ENCODE measurements around the gene KRTAP4-7.
"Not testable (repeated sequence)": the region's sequence is repeated elsewhere in the genome, so short reads cannot be mapped to it uniquely, and the experiment has no call there.

- TF ChIP-seq EZH2phosphoT487 (IDR thresholded peaks at IDR 0.05; ENCODE audit: insufficient read depth, low read depth); EZH2 (IDR thresholded peaks at IDR 0.05; ENCODE audit: insufficient read depth, poor library complexity, severe bottlenecking): not testable (repeated sequence)
Measured at GRCh38 chr17:41054556-41054955, 29.4 kb upstream of the KRTAP4-7 start.
